GM19239 (cell line): Measurements from ENCODE around the gene ARL15.
"Not testable (repeated sequence)": the region's sequence is repeated elsewhere in the genome, so short reads cannot be mapped to it uniquely, and the experiment has no call there.

Experiments
- DNase-seq: peaks from one replicate; pipeline ENCODE4 v3.0.0; 2011; ENCODE audit warnings: low spot score; ENCODE audit not compliant: insufficient read length
- FAIRE-seq: peaks from 2 replicates; lab custom pipeline; 2011; peaks lifted over from hg19 to GRCh38; lab: Jason Lieb, UNC

The ARL15 gene

GRCh38 chr5:54013556-54014194 lies 296.7 kb downstream of the ARL15 start:
- DNase-seq (no peak), FAIRE-seq (no peak)

DNA sequence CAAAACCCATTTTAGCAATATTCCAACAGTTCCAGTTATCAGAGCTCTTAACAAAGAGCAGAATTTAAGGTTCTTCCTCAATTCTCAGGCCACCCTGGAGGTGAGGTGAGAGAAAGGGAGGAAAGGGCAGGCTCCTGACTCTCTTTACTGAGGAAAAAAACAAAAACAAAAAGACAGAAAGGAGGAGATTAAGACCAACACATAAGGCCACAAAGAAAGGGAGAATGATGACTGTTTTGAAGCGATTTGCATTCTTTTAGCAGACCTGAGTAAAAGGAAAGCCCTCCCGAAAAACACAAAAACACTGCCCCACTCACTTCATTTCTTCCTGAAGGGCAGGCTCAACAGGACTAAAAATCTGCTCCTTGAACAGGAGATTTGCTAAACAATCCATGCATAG lies 300.5 kb downstream of the ARL15 start:
- DNase-seq (no peak), FAIRE-seq (no peak)

DNA sequence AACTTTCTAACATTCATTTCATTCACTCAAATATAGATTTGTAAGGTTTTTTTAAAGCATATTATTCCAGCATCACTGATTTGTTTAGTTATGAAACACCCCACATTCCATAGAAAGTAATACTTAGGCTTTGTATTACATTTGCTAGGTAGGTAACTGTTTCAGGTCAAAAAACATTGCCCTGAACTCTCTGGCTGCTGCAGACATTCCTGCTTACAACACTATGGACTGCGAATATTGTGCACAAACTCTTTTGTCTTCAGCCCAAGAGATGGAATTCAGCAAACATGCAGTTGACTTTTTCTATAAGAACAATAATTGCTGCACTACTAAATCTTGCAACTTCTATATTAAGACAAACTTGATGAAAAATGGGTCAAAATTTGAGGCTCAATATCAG lies 301.0 kb downstream of the ARL15 start:
- DNase-seq = no peak
- no peak for FAIRE-seq

GRCh38 chr5:54007827-54008777 lies 302.3 kb downstream of the ARL15 start:
- no peak for DNase-seq
- no peak for FAIRE-seq

DNA sequence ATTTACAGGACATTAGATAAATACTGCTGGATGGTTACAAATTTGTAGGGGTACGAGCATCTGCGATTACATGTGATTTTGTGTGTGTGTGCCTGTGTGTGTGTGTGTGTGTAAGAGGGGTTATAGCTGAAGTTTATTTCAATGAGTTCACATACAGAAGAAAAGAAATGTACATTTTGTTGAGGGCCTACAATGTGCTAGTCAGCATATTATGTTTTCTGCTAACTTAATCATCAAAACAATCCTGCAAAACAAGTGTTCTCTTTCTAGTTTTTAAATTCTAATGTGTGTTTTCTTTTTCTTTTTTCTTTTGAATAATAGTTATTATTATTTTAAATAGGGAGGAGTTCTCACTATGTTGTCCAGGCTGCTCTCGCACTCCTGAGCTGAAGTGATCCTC lies 305.7 kb downstream of the ARL15 start:
- FAIRE-seq (no peak), DNase-seq (no peak)

DNA sequence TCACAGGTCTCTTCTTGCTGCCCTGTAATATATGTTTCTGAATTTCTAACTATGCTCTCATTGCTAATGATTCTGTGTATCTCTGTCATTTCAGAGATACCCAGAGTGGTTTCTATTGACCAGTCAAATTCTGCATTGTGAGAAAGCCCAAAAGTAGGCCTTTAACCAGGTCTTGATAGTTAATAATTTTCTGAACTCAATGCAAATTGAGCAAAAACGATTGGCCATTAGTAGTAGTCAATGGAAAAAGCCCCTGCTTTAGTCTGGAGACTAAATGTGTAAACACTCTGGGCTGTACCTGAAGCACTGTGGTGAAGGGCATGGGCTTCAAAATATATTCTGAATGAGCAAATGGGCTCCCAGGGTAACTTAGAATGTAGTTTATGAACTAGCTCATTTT lies 307.6 kb downstream of the ARL15 start:
- DNase-seq (no peak), FAIRE-seq (no peak)

DNA sequence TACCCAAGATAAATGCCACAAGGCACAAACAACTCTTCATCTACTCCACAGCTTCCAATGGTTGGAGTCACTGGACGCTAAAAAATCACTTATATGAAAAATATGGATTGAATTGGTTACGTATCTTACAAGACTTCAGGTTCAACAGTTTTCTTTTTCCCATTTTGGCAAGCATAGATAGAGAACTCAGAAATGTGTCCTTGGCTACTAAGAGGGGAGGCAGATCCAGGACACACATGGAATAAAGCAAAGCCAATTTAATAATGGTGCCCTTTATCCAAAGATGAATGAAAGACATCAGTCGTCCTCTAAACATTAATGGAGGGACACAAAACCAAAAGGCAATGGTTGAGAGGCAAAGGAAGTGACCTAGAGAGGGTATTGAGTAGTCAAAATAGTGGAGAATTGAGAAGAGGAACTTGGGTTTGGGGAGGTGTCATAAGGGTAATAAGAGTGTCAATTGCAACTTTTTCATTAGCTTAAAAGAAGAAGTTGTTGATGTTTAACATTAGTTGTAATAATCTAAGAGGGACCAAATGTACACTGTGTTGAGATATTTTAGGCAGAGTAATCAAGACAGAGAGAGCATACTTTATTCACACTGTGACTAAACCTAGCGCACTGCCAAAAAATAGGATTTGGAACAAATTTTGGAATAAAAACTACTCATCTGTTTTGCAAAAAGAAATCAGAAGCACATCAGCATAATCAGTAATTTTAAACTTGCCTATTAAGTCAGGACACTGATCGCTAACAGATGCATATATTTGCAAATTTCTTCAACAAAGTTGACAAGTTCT lies 308.2 kb downstream of the ARL15 start:
- DNase-seq = no peak
- FAIRE-seq = no peak

GRCh38 chr5:54000011-54000410 lies 310.4 kb downstream of the ARL15 start:
- no peak for DNase-seq
- FAIRE-seq = no peak

DNA sequence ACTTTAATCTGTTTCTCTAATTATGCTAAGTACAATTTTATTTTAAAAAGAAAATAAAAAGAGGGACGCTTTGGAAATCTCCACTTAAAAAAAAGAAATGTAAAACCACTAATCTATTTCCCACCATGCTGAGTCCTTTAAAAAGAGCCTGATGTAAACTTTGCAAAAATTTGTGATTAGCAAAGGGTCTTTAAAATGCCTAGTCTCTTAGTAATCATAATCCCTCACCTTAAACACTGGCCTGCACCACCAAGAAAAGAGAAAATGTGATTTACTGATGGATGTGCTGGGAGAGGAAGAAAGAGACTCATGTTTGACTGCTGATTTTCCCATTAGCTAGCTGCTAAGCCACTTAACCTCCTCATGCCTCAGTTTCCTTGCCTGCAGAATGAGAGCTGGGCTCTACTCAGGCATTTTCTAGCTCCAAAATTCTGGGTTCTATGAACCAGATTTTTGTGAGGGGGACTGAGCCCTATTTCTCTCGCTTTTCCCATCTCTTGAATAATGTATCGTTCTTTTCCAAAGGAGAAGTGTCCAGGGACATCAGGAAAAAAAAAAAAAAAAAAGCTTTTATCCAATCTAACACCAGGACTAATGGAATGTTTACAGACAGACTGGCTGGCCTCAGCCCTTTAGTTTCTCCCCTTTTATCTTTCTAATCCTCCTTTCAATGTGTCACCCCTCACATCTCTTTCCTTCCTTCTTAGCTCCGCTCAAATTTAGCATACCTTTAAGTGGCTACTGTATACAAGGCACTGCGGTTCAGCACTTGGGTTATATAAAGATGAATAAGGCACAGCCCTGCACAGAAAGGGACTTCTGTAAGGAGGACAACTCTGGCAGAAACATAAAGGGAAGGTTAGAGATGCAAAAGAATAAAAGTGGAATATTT lies 312.4 kb downstream of the ARL15 start:
- FAIRE-seq (no peak), DNase-seq (no peak)

DNA sequence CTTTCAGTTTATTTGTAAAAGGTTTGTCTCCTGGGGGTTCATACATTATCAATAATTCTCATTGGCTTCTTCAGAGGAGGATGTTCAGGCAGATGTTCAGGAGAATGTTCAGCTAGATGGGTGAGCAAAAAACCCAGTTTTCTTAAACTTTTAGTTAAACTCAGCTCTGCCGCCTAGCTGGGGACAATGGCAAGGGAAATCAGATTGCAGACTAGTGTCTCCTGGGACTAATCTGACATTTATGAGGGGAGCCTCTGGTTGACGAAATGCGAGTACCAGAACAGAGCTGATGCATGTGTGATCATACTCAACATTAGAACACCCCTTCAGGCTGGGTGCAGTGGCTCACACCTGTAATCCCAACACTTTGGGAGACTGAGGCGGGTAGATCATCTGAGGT lies 314.4 kb downstream of the ARL15 start:
- FAIRE-seq (no peak), DNase-seq (no peak)

DNA sequence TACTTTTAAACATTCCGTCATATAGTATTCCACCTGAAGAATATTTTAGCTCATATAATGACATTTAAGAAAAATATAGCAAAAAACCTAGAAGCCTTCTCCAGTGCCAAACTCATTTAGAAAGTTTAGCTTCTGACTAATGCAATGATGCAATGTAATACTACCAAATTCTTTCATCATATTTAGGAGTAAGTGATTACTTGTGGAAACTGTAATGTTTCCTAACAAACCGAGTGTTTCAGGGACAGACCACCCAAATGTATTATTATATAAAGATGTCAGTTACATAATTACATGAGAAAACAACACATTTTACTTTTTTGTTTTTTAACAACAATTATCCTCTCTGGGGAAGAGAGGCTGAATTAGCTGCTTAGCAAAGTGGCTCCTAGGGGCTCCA lies 316.2 kb downstream of the ARL15 start:
- FAIRE-seq (no peak), DNase-seq (no peak)

DNA sequence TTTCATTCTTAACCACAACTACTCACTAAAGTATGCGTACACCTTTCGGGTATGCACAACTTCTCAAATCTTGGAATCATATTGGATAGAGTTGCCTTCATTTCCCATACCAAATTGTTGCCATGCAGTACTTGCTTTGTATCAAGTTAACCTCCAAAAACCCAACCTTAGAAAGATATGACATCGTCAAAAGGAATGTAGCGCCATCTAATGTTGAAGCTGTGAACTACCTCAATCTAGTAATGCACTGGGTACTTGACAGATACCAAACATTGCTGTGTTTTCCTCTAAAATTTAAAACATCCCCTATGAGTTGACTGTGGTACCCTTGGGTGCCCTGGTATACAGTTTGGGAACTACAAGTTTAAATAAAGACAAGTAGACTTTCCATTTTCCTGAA lies 318.4 kb downstream of the ARL15 start:
- FAIRE-seq = no peak
- no peak for DNase-seq

DNA sequence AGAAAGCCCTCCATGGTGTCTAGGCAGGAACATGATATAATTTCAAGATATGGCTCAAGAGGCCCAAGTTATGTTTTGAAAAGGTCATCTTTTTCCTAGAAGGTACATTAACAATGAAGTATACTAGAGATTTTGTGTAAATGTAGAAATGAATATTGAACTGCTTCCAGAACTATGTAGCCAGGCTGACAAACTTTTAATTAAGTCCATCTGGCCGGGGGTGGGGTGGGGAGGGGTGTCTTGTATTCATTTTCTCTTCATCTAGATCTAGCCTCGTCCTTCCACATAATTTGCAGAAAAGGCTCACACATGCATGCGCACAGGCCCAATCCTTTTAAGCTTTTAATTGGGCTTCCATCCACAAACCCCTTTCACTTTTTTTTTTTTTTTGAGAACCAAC lies 323.3 kb downstream of the ARL15 start:
- FAIRE-seq (no peak), DNase-seq (no peak)

DNA sequence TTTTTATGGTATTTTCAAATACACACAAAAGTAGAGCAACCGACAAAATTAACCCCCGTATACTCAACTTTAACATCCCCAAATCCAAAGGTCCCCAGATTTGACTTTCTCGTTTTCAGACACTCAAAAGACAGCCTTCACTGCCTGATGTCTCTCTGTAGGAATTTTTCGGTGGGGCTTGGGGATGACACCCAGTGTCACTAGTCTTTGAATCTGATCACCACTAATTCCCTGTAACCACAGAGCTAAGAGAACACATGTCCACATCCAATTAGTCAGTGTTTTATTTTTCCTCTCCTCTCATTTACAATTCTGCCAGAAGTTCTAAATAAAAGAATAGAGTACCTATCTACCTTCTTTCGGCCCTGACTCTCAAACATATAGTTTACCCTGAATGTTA lies 324.6 kb downstream of the ARL15 start:
- FAIRE-seq (no peak), DNase-seq (no peak)

DNA sequence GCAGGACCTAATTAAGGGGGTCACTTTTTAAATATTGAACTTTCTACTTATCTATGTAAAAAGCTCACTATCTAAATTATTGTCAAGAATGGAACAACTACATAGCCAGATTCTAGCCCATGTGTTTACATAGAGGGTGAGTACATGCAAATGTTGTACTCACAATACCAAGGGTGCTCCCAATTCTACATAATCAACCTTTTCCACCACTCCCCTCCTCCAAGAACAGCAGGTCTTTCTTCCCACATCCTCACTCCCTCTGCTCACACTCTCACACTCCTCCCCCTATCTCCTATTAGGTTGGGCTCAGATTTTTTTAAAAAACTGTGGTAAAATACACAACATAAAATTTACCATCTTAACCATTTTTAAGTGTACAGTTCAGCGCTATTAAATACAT lies 325.4 kb downstream of the ARL15 start:
- FAIRE-seq (no peak), DNase-seq (no peak)

GRCh38 chr5:53983568-53984460 lies 326.6 kb downstream of the ARL15 start:
- FAIRE-seq (no peak), DNase-seq (no peak)

GRCh38 chr5:53982319-53982718 lies 328.1 kb downstream of the ARL15 start:
- not testable (repeated sequence) for DNase-seq, FAIRE-seq

DNA sequence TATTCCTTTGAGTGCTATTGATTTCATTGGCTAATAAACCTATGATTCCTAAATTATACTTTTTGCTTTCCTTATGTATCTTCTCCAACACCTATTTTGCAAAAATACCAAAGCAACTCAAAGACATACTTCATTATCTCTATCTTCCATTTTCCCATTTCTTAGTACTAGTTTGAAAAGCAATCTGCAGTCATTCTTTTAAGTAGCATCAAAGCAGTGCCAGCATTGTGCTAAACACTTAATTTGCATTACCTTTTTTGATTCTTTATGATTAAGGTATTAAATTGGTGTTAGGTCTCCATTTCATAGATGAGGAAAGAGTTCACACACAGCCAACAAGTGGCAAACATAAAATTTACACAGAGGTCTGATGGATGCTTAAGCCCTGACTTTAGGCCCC lies 330.3 kb downstream of the ARL15 start:
- DNase-seq = no peak
- no peak for FAIRE-seq

- DNase-seq = no peak
- FAIRE-seq = no peak
Observed at GRCh38 chr5:53974021-53974420, 336.4 kb downstream of the ARL15 start.
